Thyroid gland (tissue), 4 donors: ENCODE results near the gene MMD.

Source experiments
- POLR2A ChIP-seq, 2 donors: fragments of 450-650 bp; IDR thresholded peaks; one replicate each; pipeline ENCODE4 v1.6.1; 2017; ENCODE audit warnings: antibody characterized with exemption in 2 of 2, mild to moderate bottlenecking in 2 of 2, moderate library complexity in 1 of 2
- TF ChIP-seq, protein P1 (sequence below), 6 experiments: fragments of 200-600 bp in 3 of 6; fragments of 450-650 bp in 3 of 6; sonication (generic) in 3 of 6; IDR thresholded peaks; one replicate each; pipeline ENCODE4 v1.5.1; 2016 to 2019; ENCODE audit warnings: antibody characterized with exemption in 6 of 6, mild to moderate bottlenecking in 2 of 6, inconsistent platforms in 1 of 6, moderate library complexity in 1 of 6

DNA sequence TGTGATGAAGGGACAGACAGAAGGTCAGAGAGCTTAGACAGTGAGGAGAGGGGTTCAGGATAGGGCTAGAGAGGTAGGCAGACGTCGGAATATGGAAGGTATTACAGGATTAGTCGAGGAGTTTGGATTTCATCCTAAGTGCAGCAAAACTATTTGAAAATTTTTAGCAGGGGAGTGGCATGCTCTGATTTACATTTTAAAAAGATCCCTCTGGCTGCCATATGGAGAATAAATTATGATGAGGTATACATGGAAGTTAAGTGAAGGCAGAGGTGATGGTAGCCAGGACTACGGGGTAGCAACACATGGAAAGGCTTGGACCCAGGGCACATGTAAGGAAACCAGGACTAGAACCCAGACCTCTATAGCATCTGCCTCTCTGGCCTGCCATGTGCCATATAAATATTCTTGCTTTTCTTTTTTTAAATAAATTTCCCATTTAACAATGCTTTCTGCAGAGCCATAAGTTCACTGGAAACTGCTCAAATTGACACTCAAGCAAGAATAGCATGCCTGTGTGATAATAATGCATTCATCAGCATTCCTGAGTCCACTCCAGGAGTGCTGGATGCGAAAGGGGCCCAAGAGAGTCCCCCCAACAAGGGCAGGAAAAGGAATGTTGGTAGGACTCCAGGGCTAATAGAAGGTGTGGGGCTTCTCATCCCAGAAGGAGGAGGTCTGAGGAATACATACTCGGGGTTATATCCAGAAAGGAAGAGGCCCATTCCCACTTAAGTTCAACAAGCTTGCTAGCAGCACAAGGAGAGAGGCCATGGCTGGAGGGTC lies 78.6 kb downstream of the MMD start:
- TF ChIP-seq, protein P1, sequence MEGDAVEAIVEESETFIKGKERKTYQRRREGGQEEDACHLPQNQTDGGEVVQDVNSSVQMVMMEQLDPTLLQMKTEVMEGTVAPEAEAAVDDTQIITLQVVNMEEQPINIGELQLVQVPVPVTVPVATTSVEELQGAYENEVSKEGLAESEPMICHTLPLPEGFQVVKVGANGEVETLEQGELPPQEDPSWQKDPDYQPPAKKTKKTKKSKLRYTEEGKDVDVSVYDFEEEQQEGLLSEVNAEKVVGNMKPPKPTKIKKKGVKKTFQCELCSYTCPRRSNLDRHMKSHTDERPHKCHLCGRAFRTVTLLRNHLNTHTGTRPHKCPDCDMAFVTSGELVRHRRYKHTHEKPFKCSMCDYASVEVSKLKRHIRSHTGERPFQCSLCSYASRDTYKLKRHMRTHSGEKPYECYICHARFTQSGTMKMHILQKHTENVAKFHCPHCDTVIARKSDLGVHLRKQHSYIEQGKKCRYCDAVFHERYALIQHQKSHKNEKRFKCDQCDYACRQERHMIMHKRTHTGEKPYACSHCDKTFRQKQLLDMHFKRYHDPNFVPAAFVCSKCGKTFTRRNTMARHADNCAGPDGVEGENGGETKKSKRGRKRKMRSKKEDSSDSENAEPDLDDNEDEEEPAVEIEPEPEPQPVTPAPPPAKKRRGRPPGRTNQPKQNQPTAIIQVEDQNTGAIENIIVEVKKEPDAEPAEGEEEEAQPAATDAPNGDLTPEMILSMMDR (IDR thresholded peaks at IDR 0.05): no peak
- no peak for TF ChIP-seq POLR2A (IDR thresholded peaks at IDR 0.05)
